ENCODE measurements around the gene GBGT1.

The GBGT1 gene

DNA sequence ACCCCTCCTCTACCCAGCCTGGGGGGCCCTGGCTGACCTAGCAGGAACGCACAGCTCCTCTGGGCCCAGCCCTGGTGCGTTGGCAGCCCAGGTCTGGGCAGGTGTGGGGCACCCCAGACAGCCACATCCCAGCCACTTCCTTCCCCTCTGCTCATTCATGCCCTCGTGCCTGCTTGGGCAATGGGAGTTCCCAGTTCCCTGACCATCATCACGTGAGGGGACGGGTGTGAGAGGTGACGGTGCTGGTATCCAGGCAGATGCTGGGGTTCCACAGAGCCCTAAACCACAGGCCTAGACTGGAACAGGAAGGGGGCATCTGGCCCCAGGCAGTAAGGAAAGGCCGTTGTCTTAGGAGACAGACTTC is 51.1 kb downstream of the GBGT1 start:
- Histone ChIP-seq H3K36me3 (ENCODE audit: insufficient read depth, low read depth, low read length) (peaks cover 9% of the 10 kb centered on the region), H3K4me3 (ENCODE audit: low read length) (no peak overlapping the region), H3K4me1 (ENCODE audit: insufficient read depth, low read length) (no peaks in the 10 kb centered on the region), H3K27me3 (ENCODE audit: insufficient read depth, low read length) (peaks cover 13% of the 10 kb centered on the region; the same call in 1 of the 2 replicates), H3K9ac (ENCODE audit: low read depth, low read length) (no peak overlapping the region), H3K27ac (ENCODE audit: low read length) (no peak overlapping the region), H3K9me3 (ENCODE audit: insufficient read depth, low read depth, low read length) (no peaks in the 10 kb centered on the region)

DNA sequence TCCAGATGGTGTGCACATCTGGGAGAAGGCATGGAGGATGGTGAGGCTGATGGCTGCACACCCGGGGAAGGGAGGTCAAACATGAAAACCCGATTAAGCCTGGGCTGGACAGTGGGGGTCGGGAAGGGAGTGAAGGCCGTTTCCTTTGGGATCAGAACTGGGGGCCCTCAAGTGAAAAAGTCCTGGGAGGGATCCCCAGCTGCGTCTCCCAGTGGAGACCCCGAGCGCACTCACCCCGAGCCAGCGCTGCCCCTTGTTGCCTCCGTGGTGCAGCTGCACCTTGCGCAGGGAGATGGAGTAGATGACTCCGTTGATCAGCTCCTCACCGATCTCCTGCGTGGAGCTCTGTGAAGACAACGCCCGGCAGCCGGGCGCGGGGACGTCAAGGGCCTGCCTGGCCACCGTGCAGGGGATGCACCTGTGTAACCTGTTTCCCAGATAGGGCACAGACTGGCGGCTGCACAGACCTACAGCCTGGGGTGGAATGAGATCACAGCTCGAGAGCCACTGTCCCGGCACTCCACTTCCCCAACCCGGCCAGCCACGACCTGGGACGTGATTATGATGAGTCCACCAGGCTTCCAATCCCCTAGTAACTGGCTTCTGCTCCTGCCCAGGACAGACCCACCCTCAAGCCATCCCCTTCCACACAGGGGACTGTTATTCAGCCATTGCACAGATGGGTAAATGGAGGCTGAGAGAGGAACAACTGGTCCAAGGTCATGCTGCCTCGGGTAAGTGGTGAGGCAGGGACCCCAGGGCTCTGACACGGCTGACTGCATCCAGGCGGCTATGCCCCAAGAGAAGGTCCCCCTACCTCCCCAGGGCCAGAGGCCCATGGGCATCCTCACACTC is 51.7 kb downstream of the GBGT1 start:
- H3K4me3 ChIP-seq (ENCODE audit: low read length), result no peak overlapping the region
- H3K9ac ChIP-seq (ENCODE audit: low read depth, low read length), result no peak overlapping the region
- H3K9me3 ChIP-seq (ENCODE audit: insufficient read depth, low read depth, low read length), result no peaks in the 10 kb centered on the region
- no peak overlapping the region for H3K27ac ChIP-seq (ENCODE audit: low read length)
- H3K4me1 ChIP-seq (ENCODE audit: insufficient read depth, low read length), result no peaks in the 10 kb centered on the region
- peaks cover 13% of the 10 kb centered on the region for H3K36me3 ChIP-seq (ENCODE audit: insufficient read depth, low read depth, low read length)
- peaks cover 6% of the 10 kb centered on the region; the same call in 1 of the 2 replicates for H3K27me3 ChIP-seq (ENCODE audit: insufficient read depth, low read length)

DNA sequence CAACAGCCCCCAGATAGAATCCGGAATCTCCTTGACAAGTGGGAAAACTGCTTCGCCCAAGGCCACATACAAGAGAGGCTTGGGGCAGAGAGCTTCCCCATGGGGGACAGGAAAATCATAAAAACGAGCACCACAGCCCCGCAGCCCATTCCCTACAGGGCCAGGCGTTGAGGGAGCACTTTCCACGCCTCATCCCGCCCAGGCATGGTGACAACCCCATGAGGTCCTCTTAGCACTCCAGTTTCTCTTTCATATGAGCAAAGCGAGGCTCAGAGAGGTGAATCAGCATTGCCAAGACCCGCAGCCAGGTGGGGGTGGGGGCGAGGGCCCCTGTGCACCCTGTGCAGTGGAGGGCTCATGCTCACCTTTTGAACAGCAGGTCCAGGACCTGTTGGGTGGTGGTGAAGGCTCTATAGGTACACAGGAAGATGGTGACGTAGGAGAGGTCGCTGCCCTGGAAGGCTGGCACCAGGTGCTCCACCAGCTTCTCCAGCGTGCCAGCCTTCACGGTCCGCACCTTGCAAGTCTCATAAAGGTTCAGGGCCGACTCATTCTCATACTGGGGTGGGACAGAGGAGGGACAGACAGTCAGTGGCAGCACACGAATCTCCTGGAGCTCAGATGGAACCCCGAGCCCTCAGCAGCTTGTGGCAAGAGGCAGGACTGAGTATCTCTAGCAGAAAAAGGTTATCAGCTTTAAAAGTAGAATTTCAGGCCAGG is 53.6 kb downstream of the GBGT1 start:
- H3K9ac ChIP-seq (ENCODE audit: low read depth, low read length), result no peak overlapping the region
- peaks cover 24% of the 10 kb centered on the region for H3K36me3 ChIP-seq (ENCODE audit: insufficient read depth, low read depth, low read length)
- H3K9me3 ChIP-seq (ENCODE audit: insufficient read depth, low read depth, low read length), result no peaks in the 10 kb centered on the region
- no peaks in the 10 kb centered on the region for H3K4me1 ChIP-seq (ENCODE audit: insufficient read depth, low read length)
- no peak overlapping the region for H3K27ac ChIP-seq (ENCODE audit: low read length)
- no peaks in the 10 kb centered on the region; the same call in 1 of the 2 replicates for H3K27me3 ChIP-seq (ENCODE audit: insufficient read depth, low read length)
- no peak overlapping the region for H3K4me3 ChIP-seq (ENCODE audit: low read length)

DNA sequence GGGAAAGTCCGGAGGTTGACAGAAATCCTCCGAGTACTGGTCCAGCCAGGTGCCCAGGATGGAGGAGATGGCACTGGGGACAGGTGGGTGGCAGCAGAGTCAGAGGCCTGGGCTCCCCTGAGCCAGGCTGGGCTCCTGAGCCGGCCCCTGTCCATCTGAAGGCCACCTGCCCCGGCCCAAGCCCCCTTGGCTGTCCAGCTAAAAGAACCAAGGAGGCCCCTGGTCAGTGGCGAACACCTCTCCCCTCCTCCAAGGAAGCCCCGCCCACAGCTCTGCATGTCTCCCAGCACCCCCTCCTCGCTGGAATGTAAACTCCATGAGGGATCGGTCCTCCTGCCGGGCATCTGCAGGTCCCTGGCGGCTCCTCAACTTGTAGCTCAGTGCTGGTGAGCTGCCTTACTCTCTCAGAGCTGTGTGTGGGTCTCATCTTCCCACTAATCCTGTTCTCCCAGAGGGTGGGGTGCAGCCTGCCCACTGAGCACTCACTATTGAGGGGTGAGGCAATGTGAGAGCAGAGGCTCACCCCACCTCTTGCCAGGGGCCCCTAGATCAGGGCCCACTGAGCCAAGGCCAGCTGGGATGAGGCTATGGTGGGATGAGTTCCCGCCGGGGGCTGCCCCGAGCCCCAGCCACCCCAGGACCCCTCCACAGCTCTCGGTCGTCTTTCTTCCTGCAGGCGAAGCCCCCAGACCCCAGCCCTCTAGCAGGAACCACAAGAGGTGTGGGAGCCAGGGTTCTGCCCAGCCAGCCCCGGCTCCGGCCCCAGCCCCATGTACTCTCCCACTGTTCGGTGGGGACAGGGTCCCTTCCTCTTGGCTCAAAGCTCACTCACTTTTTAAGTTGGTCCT is 54.7 kb downstream of the GBGT1 start:
- H3K9me3 ChIP-seq (ENCODE audit: insufficient read depth, low read depth, low read length), result no peaks in the 10 kb centered on the region
- H3K4me1 ChIP-seq (ENCODE audit: insufficient read depth, low read length), result no peaks in the 10 kb centered on the region
- no peak overlapping the region for H3K4me3 ChIP-seq (ENCODE audit: low read length)
- H3K9ac ChIP-seq (ENCODE audit: low read depth, low read length), result no peak overlapping the region
- H3K27ac ChIP-seq (ENCODE audit: low read length), result no peak overlapping the region
- H3K36me3 ChIP-seq (ENCODE audit: insufficient read depth, low read depth, low read length), result peaks cover 24% of the 10 kb centered on the region
- H3K27me3 ChIP-seq (ENCODE audit: insufficient read depth, low read length), result no peaks in the 10 kb centered on the region; the same call in 1 of the 2 replicates

DNA sequence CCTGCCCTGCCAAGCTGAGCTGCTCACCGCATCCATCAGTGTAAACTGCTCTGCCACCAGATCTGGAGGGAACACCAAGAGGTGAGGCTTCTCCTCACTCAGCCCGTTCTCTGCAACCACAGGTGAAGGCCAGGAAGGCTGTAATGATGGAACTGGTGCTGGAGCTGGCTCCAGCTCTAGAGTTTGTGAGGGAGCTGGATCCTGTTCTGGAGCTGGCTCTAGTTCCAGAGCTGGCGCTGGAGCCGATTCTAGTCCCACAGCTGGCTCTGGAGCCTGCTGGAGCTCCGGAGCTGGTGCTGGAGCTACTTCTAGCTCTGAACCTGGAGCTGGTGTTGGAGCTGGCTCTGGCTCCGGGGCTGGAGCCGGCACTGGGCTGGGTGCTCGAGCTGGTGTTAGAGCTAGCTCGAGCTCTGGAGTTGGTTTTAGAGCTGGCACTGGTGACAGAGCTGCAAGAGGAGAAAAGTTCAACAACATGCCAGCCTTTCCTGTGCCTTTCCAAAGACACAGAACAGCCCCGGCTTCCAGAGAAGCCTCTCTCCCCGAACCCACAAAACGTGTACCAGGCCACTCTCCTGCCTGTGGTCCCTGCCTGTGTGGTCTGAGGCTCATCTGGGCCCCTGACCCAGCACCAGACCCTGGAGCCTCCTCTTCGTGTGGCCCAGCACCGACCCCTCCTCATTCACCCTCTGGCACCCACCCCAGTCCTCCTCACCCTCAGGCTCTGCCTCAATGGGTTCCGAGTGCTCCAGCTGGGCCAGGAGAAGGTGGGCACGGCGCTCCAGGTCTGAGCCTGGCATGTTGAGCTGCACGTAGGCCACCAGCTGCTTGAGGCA is 55.5 kb downstream of the GBGT1 start:
- Histone ChIP-seq H3K4me1 (ENCODE audit: insufficient read depth, low read length) (no peaks in the 10 kb centered on the region), H3K9ac (ENCODE audit: low read depth, low read length) (no peak overlapping the region), H3K36me3 (ENCODE audit: insufficient read depth, low read depth, low read length) (peaks cover 24% of the 10 kb centered on the region), H3K27me3 (ENCODE audit: insufficient read depth, low read length) (no peaks in the 10 kb centered on the region; the same call in 1 of the 2 replicates), H3K9me3 (ENCODE audit: insufficient read depth, low read depth, low read length) (no peaks in the 10 kb centered on the region), H3K4me3 (ENCODE audit: low read length) (no peak overlapping the region), H3K27ac (ENCODE audit: low read length) (no peak overlapping the region)

DNA sequence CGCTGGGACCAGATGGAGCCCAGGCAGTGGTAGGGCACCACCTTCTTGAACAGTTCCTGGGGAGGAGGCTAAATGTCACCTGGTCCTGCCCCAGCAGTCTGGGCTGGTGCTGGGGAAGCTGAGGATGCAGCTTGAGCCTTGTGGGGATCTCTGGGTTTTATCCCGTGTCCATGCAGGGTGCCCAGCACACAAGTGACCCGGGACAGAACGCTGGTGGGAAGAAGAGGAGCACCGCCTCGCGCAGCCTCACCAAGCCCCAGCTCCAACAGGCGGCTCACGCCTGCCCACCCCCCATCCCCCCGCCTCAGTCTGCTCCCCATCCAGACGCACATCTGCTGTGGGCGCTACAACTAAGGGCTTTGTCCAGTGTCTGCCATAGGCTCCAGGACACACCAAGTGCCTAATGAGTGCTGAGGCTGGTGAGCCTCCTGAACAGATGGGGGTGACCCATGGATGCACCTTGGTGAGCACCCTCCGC is 56.4 kb downstream of the GBGT1 start:
- H3K4me1 ChIP-seq (ENCODE audit: insufficient read depth, low read length), result no peaks in the 10 kb centered on the region
- no peak overlapping the region for H3K9ac ChIP-seq (ENCODE audit: low read depth, low read length)
- no peaks in the 10 kb centered on the region; the same call in 1 of the 2 replicates for H3K27me3 ChIP-seq (ENCODE audit: insufficient read depth, low read length)
- no peak overlapping the region for H3K27ac ChIP-seq (ENCODE audit: low read length)
- peaks cover 30% of the 10 kb centered on the region for H3K36me3 ChIP-seq (ENCODE audit: insufficient read depth, low read depth, low read length)
- no peak overlapping the region for H3K4me3 ChIP-seq (ENCODE audit: low read length)
- H3K9me3 ChIP-seq (ENCODE audit: insufficient read depth, low read depth, low read length), result no peaks in the 10 kb centered on the region

DNA sequence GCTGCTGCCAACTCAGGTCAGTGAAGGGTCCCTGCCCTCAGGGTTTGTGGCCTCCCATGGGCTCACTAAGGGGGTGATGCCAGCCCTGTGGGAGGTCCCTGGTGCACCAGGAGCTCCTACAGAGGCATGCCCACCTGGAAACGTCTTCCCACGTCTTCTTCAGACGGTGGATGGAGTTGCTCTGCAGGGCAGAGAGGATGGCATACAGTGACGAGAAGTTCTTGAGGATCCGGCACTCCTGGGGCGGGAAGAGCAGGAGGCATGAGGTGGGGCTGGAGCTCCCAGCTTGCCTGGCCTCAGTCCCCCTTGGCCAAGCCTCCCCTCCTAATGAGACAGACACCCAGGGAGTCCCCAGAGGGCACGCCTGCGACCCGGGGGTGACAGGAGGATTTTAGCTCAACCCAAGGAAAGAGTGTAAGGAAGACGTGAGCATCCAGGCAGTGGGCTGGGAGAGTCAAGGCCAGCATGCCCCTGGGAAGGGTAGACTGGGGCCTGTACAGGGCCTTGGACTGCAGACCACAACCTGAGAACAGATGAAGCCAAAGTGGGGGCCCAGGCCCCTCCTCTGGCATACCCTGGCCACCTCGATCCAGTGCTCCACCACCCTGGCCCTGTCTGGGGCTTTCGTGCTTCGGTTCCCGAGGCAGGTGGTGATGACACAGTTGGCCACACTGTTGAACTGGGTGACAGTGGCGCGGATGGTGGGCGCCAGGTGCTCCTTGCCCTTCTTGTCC is 57.0 kb downstream of the GBGT1 start:
- Histone ChIP-seq H3K4me1 (ENCODE audit: insufficient read depth, low read length) (no peaks in the 10 kb centered on the region), H3K9ac (ENCODE audit: low read depth, low read length) (no peak overlapping the region), H3K4me3 (ENCODE audit: low read length) (no peak overlapping the region), H3K27ac (ENCODE audit: low read length) (no peak overlapping the region), H3K36me3 (ENCODE audit: insufficient read depth, low read depth, low read length) (peaks cover 36% of the 10 kb centered on the region), H3K27me3 (ENCODE audit: insufficient read depth, low read length) (no peaks in the 10 kb centered on the region; the same call in 1 of the 2 replicates), H3K9me3 (ENCODE audit: insufficient read depth, low read depth, low read length) (no peaks in the 10 kb centered on the region)

DNA sequence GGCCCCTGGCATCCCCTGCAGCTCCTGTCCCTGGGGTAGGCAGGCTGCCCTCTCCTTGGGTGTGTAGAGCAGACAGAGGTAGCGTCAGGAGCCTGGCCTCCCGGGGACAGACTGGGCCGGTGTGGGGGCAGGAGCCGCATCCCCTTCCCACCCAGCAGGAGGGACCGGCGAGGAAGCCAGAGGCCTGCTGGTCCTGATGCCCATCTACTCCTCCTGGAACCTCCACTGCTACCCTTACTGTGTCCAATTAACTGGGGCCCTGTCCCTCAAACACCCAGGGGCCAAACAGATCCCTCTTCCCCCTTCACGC is 58.3 kb downstream of the GBGT1 start:
- Histone ChIP-seq H3K36me3 (ENCODE audit: insufficient read depth, low read depth, low read length) (peaks cover 48% of the 10 kb centered on the region), H3K4me1 (ENCODE audit: insufficient read depth, low read length) (no peaks in the 10 kb centered on the region), H3K27me3 (ENCODE audit: insufficient read depth, low read length) (no peaks in the 10 kb centered on the region), H3K4me3 (ENCODE audit: low read length) (no peak overlapping the region), H3K9ac (ENCODE audit: low read depth, low read length) (no peak overlapping the region), H3K27ac (ENCODE audit: low read length) (no peak overlapping the region), H3K9me3 (ENCODE audit: insufficient read depth, low read depth, low read length) (no peaks in the 10 kb centered on the region)

DNA sequence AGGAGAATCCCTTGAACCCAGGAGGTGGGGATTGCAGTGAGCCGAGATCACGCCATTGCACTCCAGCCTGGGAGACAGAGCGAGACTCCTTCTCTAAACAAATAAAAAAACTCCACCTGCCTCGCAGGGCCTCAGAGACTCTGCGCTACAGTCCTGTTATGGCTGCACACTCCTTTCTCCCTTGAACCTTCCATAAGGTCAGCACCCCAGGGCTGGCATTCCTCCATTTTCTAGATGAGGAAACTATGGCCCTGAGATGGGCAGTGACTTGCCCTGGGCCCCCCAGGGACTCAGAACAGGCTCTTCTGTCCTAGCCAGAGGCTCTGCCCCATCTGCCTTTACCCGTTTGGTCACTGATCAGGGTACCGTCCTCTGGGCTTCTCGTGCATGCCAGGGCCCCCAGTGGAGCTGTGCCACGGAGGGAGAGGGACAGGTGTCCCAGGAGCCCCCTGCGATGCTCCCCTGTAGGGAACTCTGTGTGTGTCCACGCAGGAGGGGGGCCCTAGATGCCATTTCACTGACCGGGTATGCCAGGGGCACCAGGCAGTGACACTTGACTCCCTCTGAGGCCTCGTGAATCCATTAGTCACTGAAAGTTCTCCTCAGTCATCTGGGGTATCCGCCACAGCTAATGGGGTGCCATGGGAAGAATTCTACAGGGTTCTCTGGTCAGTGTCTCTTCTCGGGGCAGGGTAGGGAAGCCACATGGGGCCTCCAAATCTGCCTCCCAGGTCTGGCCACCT is 58.8 kb downstream of the GBGT1 start:
- Histone ChIP-seq H3K9ac (ENCODE audit: low read depth, low read length) (no peak overlapping the region), H3K9me3 (ENCODE audit: insufficient read depth, low read depth, low read length) (no peaks in the 10 kb centered on the region)

DNA sequence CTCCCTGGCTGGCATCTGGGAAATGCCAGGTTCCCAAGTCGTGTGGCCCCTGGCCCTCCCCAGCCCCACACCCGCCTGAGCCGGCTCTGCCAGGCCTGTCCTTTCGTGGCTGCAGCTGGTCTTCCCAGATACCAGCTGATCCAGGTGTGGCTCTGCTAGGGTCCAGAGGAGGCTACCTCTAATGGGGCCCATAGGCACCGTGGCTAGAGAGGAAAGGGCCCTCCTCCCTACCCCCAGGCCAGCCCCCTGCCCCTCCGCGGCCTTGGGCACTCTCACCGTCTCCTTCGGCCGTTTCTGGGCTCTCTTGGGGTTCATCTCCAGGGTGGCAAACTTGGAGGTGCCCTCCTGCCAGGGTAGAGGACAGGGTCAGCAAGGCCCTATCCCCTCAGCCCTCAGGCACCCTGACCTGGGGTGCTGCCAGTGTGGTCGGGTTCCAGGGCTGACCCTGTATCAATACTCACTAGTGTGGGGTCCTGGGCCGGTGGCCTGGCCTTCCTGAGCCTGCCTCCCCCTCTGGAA is 59.7 kb downstream of the GBGT1 start:
- H3K9ac ChIP-seq (ENCODE audit: low read depth, low read length), result no peak overlapping the region
- no peaks in the 10 kb centered on the region for H3K9me3 ChIP-seq (ENCODE audit: insufficient read depth, low read depth, low read length)
- peaks cover 55% of the 10 kb centered on the region for H3K36me3 ChIP-seq (ENCODE audit: insufficient read depth, low read depth, low read length)
- no peaks in the 10 kb centered on the region for H3K27me3 ChIP-seq (ENCODE audit: insufficient read depth, low read length)
- no peak overlapping the region for H3K27ac ChIP-seq (ENCODE audit: low read length)
- no peak overlapping the region for H3K4me3 ChIP-seq (ENCODE audit: low read length)
- no peaks in the 10 kb centered on the region for H3K4me1 ChIP-seq (ENCODE audit: insufficient read depth, low read length)

More for the DNA sequence above, 58.8 kb downstream of the GBGT1 start:
- Histone ChIP-seq H3K27ac (ENCODE audit: low read length) (no peak overlapping the region), H3K36me3 (ENCODE audit: insufficient read depth, low read depth, low read length) (peaks cover 53% of the 10 kb centered on the region), H3K4me3 (ENCODE audit: low read length) (no peak overlapping the region), H3K27me3 (ENCODE audit: insufficient read depth, low read length) (no peaks in the 10 kb centered on the region), H3K4me1 (ENCODE audit: insufficient read depth, low read length) (no peaks in the 10 kb centered on the region)
